Ovary (tissue), 3 donors: Measurements from ENCODE around the gene SLIT3.

ENCODE experiments used
- POLR2A ChIP-seq: fragments of 450-650 bp; IDR thresholded peaks from one replicate; pipeline ENCODE4 v1.6.1; 2017; ENCODE audit warnings: antibody characterized with exemption, mild to moderate bottlenecking, moderate library complexity
- TF ChIP-seq, protein P1 (sequence below), 3 donors: fragments of 450-650 bp in 2 of 3; fragments of 200-600 bp in 1 of 3; IDR thresholded peaks; one replicate each; pipeline versions ENCODE4 v1.5.1 to v1.8.0; 2016 to 2022; ENCODE audit warnings: antibody characterized with exemption in 3 of 3, mild to moderate bottlenecking in 1 of 3
- donor health status: DM: no; HTN: no; CAD: no.

DNA sequence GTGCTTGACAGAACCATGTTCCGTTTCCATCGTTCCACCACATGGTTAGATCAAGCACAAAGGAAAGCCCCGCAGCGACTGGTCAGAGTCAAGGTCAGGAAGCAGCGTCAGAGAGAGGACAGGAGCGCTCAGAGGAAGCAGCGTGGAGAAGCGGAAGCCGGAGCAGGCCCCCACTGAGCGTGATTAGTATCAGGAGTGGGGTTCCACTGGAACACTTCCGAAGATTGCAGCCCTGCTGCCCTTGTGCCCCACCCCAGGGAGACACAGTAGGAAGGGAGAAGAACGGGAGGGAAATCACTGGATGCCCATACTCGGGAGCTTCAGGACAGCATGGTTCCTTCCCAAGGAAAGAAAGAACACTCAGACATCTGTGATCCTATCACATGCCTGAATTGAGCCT is 532.8 kb downstream of the SLIT3 start:
- TF ChIP-seq POLR2A, result no peak
- TF ChIP-seq, protein P1, sequence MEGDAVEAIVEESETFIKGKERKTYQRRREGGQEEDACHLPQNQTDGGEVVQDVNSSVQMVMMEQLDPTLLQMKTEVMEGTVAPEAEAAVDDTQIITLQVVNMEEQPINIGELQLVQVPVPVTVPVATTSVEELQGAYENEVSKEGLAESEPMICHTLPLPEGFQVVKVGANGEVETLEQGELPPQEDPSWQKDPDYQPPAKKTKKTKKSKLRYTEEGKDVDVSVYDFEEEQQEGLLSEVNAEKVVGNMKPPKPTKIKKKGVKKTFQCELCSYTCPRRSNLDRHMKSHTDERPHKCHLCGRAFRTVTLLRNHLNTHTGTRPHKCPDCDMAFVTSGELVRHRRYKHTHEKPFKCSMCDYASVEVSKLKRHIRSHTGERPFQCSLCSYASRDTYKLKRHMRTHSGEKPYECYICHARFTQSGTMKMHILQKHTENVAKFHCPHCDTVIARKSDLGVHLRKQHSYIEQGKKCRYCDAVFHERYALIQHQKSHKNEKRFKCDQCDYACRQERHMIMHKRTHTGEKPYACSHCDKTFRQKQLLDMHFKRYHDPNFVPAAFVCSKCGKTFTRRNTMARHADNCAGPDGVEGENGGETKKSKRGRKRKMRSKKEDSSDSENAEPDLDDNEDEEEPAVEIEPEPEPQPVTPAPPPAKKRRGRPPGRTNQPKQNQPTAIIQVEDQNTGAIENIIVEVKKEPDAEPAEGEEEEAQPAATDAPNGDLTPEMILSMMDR (IDR thresholded peaks at IDR 0.05), result no peak
